ENCODE results near the gene TACC2.

The TACC2 gene

GRCh38 chr10:122112021-122112616, 123.2 kb downstream of the TACC2 start:
- no peak for DNase-seq (ENCODE audit: low read depth, low spot score)
- H3K4me3 ChIP-seq (ENCODE audit: low read depth, low read length): peak overlapping the region; percentile 74
- ChIA-PET POLR2A (interaction anchor here (0.5 to 2.1 kb wide), 5 partner anchors 9 to 187 kb away, joined by 3 to 11 read pairs (median 4); partner anchors contain the start of gene ATE1), CTCF (interaction anchor here (1.0 to 2.6 kb wide), 11 partner anchors 9 to 185 kb away, joined by 3 to 10 read pairs (median 6); partner anchors contain the start of genes ATE1 and NSMCE4A)
- TF ChIP-seq CTCF (IDR thresholded peaks at IDR 0.05; ENCODE audit: insufficient read depth, low read length, missing control alignments): no peak

GRCh38 chr10:122112625-122113160, 123.7 kb downstream of the TACC2 start:
- peak; percentile 57 for DNase-seq (ENCODE audit: low read depth, low spot score)
- TF ChIP-seq CTCF (IDR thresholded peaks at IDR 0.05; ENCODE audit: insufficient read depth, low read length, missing control alignments): peak; percentile 54
- POLR2A ChIA-PET: interaction anchor here (0.5 to 2.1 kb wide), 10 partner anchors 9 to 187 kb away, joined by 3 to 11 read pairs (median 3); partner anchors contain the start of gene ATE1
- H3K4me3 ChIP-seq (ENCODE audit: low read depth, low read length): peak overlapping the region; percentile 74
- CTCF ChIA-PET: interaction anchor here (0.6 to 2.6 kb wide), 20 partner anchors 9 to 185 kb away, joined by 3 to 10 read pairs (median 4); partner anchors contain the start of genes ATE1 and NSMCE4A

GRCh38 chr10:122113161-122113944, 124.4 kb downstream of the TACC2 start:
- POLR2A ChIA-PET: interaction anchor here (0.6 to 2.1 kb wide), 8 partner anchors 9 to 185 kb away, joined by 3 to 11 read pairs (median 3); partner anchors contain the start of gene ATE1
- peak overlapping the region; percentile 74 for H3K4me3 ChIP-seq (ENCODE audit: low read depth, low read length)
- no peak for DNase-seq (ENCODE audit: low read depth, low spot score)
- TF ChIP-seq CTCF (IDR thresholded peaks at IDR 0.05; ENCODE audit: insufficient read depth, low read length, missing control alignments): peak; percentile 75
- CTCF ChIA-PET: interaction anchor here (0.6 to 2.6 kb wide), 17 partner anchors 9 to 186 kb away, joined by 3 to 10 read pairs (median 4); partner anchors contain the start of genes ATE1 and NSMCE4A

GRCh38 chr10:122113945-122114747, 125.2 kb downstream of the TACC2 start:
- DNase-seq (ENCODE audit: low read depth, low spot score): no peak
- ChIA-PET CTCF (interaction anchor here (1.3 to 2.6 kb wide), 4 partner anchors 8 to 138 kb away, joined by 6 to 10 read pairs (median 8); partner anchors contain the start of gene NSMCE4A), POLR2A (interaction anchor here (1.3 to 2.1 kb wide), 3 partner anchors 8 to 45 kb away, joined by 3 to 11 read pairs (median 6); no protein-coding TSS in a partner anchor)

GRCh38 chr10:122115874-122116273, 126.9 kb downstream of the TACC2 start:
- no peak for TF ChIP-seq CTCF (IDR thresholded peaks at IDR 0.05; ENCODE audit: insufficient read depth, low read length, missing control alignments)
- no peak for DNase-seq (ENCODE audit: low read depth, low spot score)
- CTCF ChIA-PET: interaction anchor here (1.3 kb wide), 1 partner anchor 11 kb away, joined by 3 read pairs; no protein-coding TSS in a partner anchor
- H3K4me3 ChIP-seq (ENCODE audit: low read depth, low read length): no peak overlapping the region
- POLR2A ChIA-PET: no interaction called here

More at GRCh38 chr10:122113945-122114747, 125.2 kb downstream of the TACC2 start:
- peak overlapping the region; percentile 74 for H3K4me3 ChIP-seq (ENCODE audit: low read depth, low read length)
- no peak for TF ChIP-seq CTCF (IDR thresholded peaks at IDR 0.05; ENCODE audit: insufficient read depth, low read length, missing control alignments)
